GM19023 (cell line): ENCODE measurements around the gene HMGXB3.
"Not testable (repeated sequence)": the region's sequence is repeated elsewhere in the genome, so short reads cannot be mapped to it uniquely, and the experiment has no call there.

Experiments
- ATAC-seq: cut with Tn5 transposase; IDR thresholded peaks from one replicate; pipeline ENCODE4 v1.9.1; 2021; ENCODE audit warnings: mild to moderate bottlenecking, moderate library complexity; ENCODE audit not compliant: unreplicated experiment

Gene HMGXB3

GRCh38 chr5:150084754-150085153 lies 84.2 kb downstream of the HMGXB3 start:
- not testable (repeated sequence) for ATAC-seq

GRCh38 chr5:150085191-150085912 lies 84.8 kb downstream of the HMGXB3 start:
- no peak for ATAC-seq

GRCh38 chr5:150085950-150086715 lies 85.6 kb downstream of the HMGXB3 start, which contains the start of gene CSF1R:
CSF1R (minus strand) TSS chr5:150086554; CDS start chr5:150086427, 127 bp downstream.
- no peak for ATAC-seq

GRCh38 chr5:150092159-150092787 lies 91.7 kb downstream of the HMGXB3 start:
- ATAC-seq = no peak

GRCh38 chr5:150097152-150097551 lies 96.6 kb downstream of the HMGXB3 start:
- ATAC-seq = no peak

GRCh38 chr5:150101023-150101422 lies 100.5 kb downstream of the HMGXB3 start:
- no peak for ATAC-seq
